ENCODE data around the gene SLC23A2. TPM values are rescaled to one million over a fixed set of nuclear protein-coding genes. Genes with fewer than 3 reads are reported as not detected.
A peak's percentile ranks its signal among the peaks of the same experiment; 100 is the strongest.

SLC23A2 gene
- total RNA-seq = 1 to 10 TPM; 2.6 to 3.6 (median 3.1) TPM

GRCh38 chr20:5001174-5002076 is at the start of gene SLC23A2:
Gene SLC23A2, minus strand, starts transcription at chr20:5001510. Its CDS starts 68,948 bp downstream, at chr20:4932562.
- Histone ChIP-seq H3K27ac (peak within 1 kb of the TSS in 2 of 4 donors; percentile 31 to 35), H3K4me3 (peak within 1 kb of the TSS; percentile 71 to 87 (median 80)), H3K9me3 (no peaks in the 10 kb centered on the region), H3K27me3 (no peaks in the 10 kb centered on the region), H3K36me3 (no peaks in the 10 kb centered on the region), H3K4me1 (peaks cover 3 to 6% of the 10 kb centered on the region in 2 donors)
- TF ChIP-seq CTCF (IDR thresholded peaks at IDR 0.05 in 4 of 5, conservative IDR thresholded peaks at IDR 0.05 in 1 of 5) (no peak), POLR2A (IDR thresholded peaks at IDR 0.05) (no peak)
- DNase-seq = no peak
- intact Hi-C loops (cut with DNase I; ENCODE audit: low total_unique reads) (no loop called here), in situ Hi-C loops (cut with MboI; ENCODE audit: low sequenced_read_pairs in 4 of 4) (no loop called here)
- peak; percentile 48 to 66 for ATAC-seq

GRCh38 chr20:5046656-5047339 is 45.5 kb upstream of the SLC23A2 start:
- Histone ChIP-seq H3K27me3 (no peaks in the 10 kb centered on the region), H3K4me3 (no peak overlapping the region), H3K9me3 (no peaks in the 10 kb centered on the region), H3K4me1 (no peaks in the 10 kb centered on the region), H3K27ac (no peak overlapping the region), H3K36me3 (no peaks in the 10 kb centered on the region)
- in situ Hi-C loops (cut with MboI; ENCODE audit: low sequenced_read_pairs in 4 of 4) = no loop called here
- ATAC-seq (no peak), DNase-seq (no peak)
- intact Hi-C loops (cut with DNase I; ENCODE audit: low total_unique reads) = no loop called here
- TF ChIP-seq POLR2A (IDR thresholded peaks at IDR 0.05) = no peak
- TF ChIP-seq CTCF (IDR thresholded peaks at IDR 0.05 in 4 of 5, conservative IDR thresholded peaks at IDR 0.05 in 1 of 5) = no peak

GRCh38 chr20:5045906-5046305 is 44.6 kb upstream of the SLC23A2 start:
- H3K27ac ChIP-seq = no peak overlapping the region
- H3K4me1 ChIP-seq = no peaks in the 10 kb centered on the region
- H3K27me3 ChIP-seq = no peaks in the 10 kb centered on the region
- TF ChIP-seq POLR2A (IDR thresholded peaks at IDR 0.05) (no peak), CTCF (IDR thresholded peaks at IDR 0.05 in 4 of 5, conservative IDR thresholded peaks at IDR 0.05 in 1 of 5) (no peak)
- ATAC-seq = no peak
- H3K9me3 ChIP-seq = no peaks in the 10 kb centered on the region
- in situ Hi-C loops (cut with MboI; ENCODE audit: low sequenced_read_pairs in 4 of 4) = no loop called here
- DNase-seq = no peak
- no peaks in the 10 kb centered on the region for H3K36me3 ChIP-seq
- intact Hi-C loops (cut with DNase I; ENCODE audit: low total_unique reads) = no loop called here
- H3K4me3 ChIP-seq = no peak overlapping the region

- Histone ChIP-seq H3K4me1 (no peaks in the 10 kb centered on the region), H3K27me3 (no peaks in the 10 kb centered on the region), H3K9me3 (no peaks in the 10 kb centered on the region), H3K36me3 (no peaks in the 10 kb centered on the region), H3K27ac (no peak overlapping the region), H3K4me3 (no peak overlapping the region)
- in situ Hi-C loops (cut with MboI; ENCODE audit: low sequenced_read_pairs in 4 of 4) = no loop called here
- DNase-seq (no peak), ATAC-seq (no peak)
- intact Hi-C loops (cut with DNase I; ENCODE audit: low total_unique reads) = no loop called here
- no peak for TF ChIP-seq CTCF (IDR thresholded peaks at IDR 0.05 in 4 of 5, conservative IDR thresholded peaks at IDR 0.05 in 1 of 5)
- TF ChIP-seq POLR2A (IDR thresholded peaks at IDR 0.05) = no peak
Measured at GRCh38 chr20:5044075-5044620, 42.8 kb upstream of the SLC23A2 start.
